Breast epithelium (tissue), 4 donors: ENCODE data around the gene FRY. TPM values are rescaled to one million over a fixed set of nuclear protein-coding genes. Genes with fewer than 3 reads are reported as not detected.

ENCODE experiments used
- DNase-seq, 2 donors: peaks; one replicate each; pipeline ENCODE4 v3.0.0-alpha.2; 2019; ENCODE audit warnings: low spot score in 2 of 2
- H3K27ac ChIP-seq, 2 donors: fragments of 200-600 bp; sonication (generic) in 1 of 2; one replicate each; pipeline ENCODE4 v1.5.1; 2016 to 2019; ENCODE audit warnings: mild to moderate bottlenecking in 1 of 2
- H3K27me3 ChIP-seq, 2 donors: fragments of 200-600 bp; sonication (generic) in 1 of 2; one replicate each; pipeline versions ENCODE4 v1.5.1 to v1.6.0; 2017 to 2019; ENCODE audit warnings: control low read depth in 1 of 2, mild to moderate bottlenecking in 1 of 2
- H3K36me3 ChIP-seq: fragments of 200-600 bp; one replicate; pipeline ENCODE4 v1.5.1; 2019
- H3K4me1 ChIP-seq, 2 donors: fragments of 200-600 bp; sonication (generic); one replicate each; pipeline ENCODE4 v1.5.1; 2016 to 2019; ENCODE audit warnings: control low read depth in 1 of 2
- H3K4me3 ChIP-seq, 3 donors: fragments of 200-600 bp; sonication (generic); 1 replicate in 2 of 3; 2 replicates in 1 of 3; pipeline ENCODE4 v1.5.1; 2016 to 2019; ENCODE audit warnings: mild to moderate bottlenecking in 3 of 3, moderate library complexity in 2 of 3
- H3K9me3 ChIP-seq, 2 donors: fragments of 200-600 bp; sonication (generic) in 1 of 2; one replicate each; pipeline ENCODE4 v1.5.1; 2016 to 2019; ENCODE audit warnings: control low read depth in 1 of 2
- POLR2A ChIP-seq: fragments of 450-650 bp; IDR thresholded peaks from one replicate; pipeline ENCODE4 v1.6.1; 2016; ENCODE audit warnings: antibody characterized with exemption, mild to moderate bottlenecking, moderate library complexity
- POLR2AphosphoS5 ChIP-seq, 3 donors: sonication (generic); formaldehyde crosslinking; IDR thresholded peaks; one replicate each; pipeline ENCODE4 v1.6.1; 2017; ENCODE audit warnings: antibody characterized with exemption in 3 of 3
- intact Hi-C: fragments of 100-400 bp; cut with DNase I; formaldehyde crosslinking; loops from one replicate; pipeline ENCODE4 v1.15.1; 2023; ENCODE audit warnings: low total_unique reads
- total RNA-seq, 3 donors: library from RNA; depleted of rRNA; stranded (reverse); fragments of >200 nt; gene quantifications; one replicate each; pipeline ENCODE4 v1.1.0, GENCODE V29; 2016
- TF ChIP-seq, protein P1 (sequence below), 3 donors: fragments of 450-650 bp; IDR thresholded peaks; one replicate each; pipeline ENCODE4 v1.5.1; 2016 to 2017; ENCODE audit warnings: antibody characterized with exemption in 3 of 3, mild to moderate bottlenecking in 3 of 3, moderate library complexity in 3 of 3

FRY gene
- total RNA-seq, 3 donors from 2014 or later = 41.0 to 52.8 (median 46.4) TPM

GRCh38 chr13:32213626-32214025, 182.1 kb downstream of the FRY start:
- DNase-seq = no peak
- intact Hi-C loops = no loop called here
- no peaks in the 10 kb centered on the region for H3K27me3 ChIP-seq
- no peak overlapping the region for H3K4me3 ChIP-seq
- TF ChIP-seq, protein P1, sequence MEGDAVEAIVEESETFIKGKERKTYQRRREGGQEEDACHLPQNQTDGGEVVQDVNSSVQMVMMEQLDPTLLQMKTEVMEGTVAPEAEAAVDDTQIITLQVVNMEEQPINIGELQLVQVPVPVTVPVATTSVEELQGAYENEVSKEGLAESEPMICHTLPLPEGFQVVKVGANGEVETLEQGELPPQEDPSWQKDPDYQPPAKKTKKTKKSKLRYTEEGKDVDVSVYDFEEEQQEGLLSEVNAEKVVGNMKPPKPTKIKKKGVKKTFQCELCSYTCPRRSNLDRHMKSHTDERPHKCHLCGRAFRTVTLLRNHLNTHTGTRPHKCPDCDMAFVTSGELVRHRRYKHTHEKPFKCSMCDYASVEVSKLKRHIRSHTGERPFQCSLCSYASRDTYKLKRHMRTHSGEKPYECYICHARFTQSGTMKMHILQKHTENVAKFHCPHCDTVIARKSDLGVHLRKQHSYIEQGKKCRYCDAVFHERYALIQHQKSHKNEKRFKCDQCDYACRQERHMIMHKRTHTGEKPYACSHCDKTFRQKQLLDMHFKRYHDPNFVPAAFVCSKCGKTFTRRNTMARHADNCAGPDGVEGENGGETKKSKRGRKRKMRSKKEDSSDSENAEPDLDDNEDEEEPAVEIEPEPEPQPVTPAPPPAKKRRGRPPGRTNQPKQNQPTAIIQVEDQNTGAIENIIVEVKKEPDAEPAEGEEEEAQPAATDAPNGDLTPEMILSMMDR (IDR thresholded peaks at IDR 0.05) = no peak
- TF ChIP-seq POLR2AphosphoS5 (IDR thresholded peaks at IDR 0.05) = no peak
- TF ChIP-seq POLR2A = no peak
- no peaks in the 10 kb centered on the region for H3K9me3 ChIP-seq
- H3K36me3 ChIP-seq = no peaks in the 10 kb centered on the region
- H3K27ac ChIP-seq = no peak overlapping the region
- no peaks in the 10 kb centered on the region for H3K4me1 ChIP-seq

DNA sequence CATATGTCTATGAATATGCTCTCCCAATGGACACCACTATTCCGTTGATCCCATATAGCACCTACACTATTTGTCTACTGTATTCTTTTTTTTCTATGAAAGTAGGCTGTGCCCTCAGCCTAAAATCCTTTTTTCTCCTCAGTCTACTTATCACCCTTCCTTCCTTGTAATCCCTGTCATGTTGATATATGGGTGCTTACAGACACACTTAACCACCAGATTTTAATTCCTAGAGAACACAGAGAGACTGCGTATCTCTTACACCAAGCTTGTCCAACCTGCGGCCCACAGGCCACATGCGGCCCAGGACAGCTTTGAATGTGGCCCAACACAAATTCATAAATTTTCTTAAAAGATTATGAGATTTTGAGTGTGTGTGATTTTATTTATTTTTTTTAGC, 182.5 kb downstream of the FRY start:
- Histone ChIP-seq H3K4me3 (no peak overlapping the region), H3K27ac (no peak overlapping the region), H3K27me3 (no peaks in the 10 kb centered on the region), H3K4me1 (no peaks in the 10 kb centered on the region), H3K9me3 (no peaks in the 10 kb centered on the region), H3K36me3 (no peaks in the 10 kb centered on the region)
- intact Hi-C loops = no loop called here
- TF ChIP-seq POLR2A = no peak
- TF ChIP-seq, protein P1 (IDR thresholded peaks at IDR 0.05) = no peak
- TF ChIP-seq POLR2AphosphoS5 (IDR thresholded peaks at IDR 0.05) = no peak
- DNase-seq = no peak

DNA sequence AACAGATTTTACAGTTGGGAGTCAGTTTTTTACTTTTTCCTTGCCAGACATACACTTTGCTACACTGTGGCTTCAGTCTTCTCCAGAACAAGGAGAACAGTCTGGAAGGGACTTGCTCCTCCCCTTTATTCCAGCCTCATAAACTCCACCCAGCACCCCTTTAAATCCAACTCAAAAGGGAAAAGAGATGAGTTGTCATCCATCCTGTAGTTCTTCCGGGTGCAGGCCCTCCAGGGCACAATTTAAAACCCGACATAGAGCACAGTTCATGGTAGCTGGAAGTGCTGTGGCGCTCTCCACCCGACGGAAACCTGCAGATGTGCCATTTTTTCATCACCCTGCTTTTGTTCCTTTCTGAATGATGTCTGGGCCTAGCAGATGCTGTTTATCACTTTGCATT, 184.7 kb downstream of the FRY start:
- TF ChIP-seq POLR2A = no peak
- TF ChIP-seq, protein P1 (IDR thresholded peaks at IDR 0.05) = no peak
- TF ChIP-seq POLR2AphosphoS5 (IDR thresholded peaks at IDR 0.05) = no peak

GRCh38 chr13:32222046-32222676, 190.6 kb downstream of the FRY start:
- Histone ChIP-seq H3K27me3 (no peaks in the 10 kb centered on the region), H3K36me3 (no peaks in the 10 kb centered on the region), H3K27ac (no peak overlapping the region), H3K4me1 (no peaks in the 10 kb centered on the region), H3K9me3 (no peaks in the 10 kb centered on the region), H3K4me3 (no peak overlapping the region)
- intact Hi-C loops = no loop called here
- TF ChIP-seq, protein P1 (IDR thresholded peaks at IDR 0.05) = no peak
- TF ChIP-seq POLR2A = no peak
- TF ChIP-seq POLR2AphosphoS5 (IDR thresholded peaks at IDR 0.05) = no peak
- DNase-seq = no peak

More for the DNA sequence above, 184.7 kb downstream of the FRY start:
- intact Hi-C loops = no loop called here
- no peaks in the 10 kb centered on the region for H3K9me3 ChIP-seq
- no peaks in the 10 kb centered on the region for H3K27me3 ChIP-seq
- DNase-seq = no peak
- no peak overlapping the region for H3K4me3 ChIP-seq
- H3K4me1 ChIP-seq = no peaks in the 10 kb centered on the region
- H3K27ac ChIP-seq = no peak overlapping the region
- H3K36me3 ChIP-seq = no peaks in the 10 kb centered on the region

- H3K36me3 ChIP-seq = no peaks in the 10 kb centered on the region
Measured at GRCh38 chr13:32224916-32225315, 193.3 kb downstream of the FRY start.

More at GRCh38 chr13:32224916-32225315, 193.3 kb downstream of the FRY start:
- no peaks in the 10 kb centered on the region for H3K9me3 ChIP-seq
- H3K4me3 ChIP-seq = no peak overlapping the region
- H3K4me1 ChIP-seq = no peaks in the 10 kb centered on the region
- DNase-seq = no peak
- intact Hi-C loops = no loop called here
- no peak overlapping the region for H3K27ac ChIP-seq
- no peaks in the 10 kb centered on the region for H3K27me3 ChIP-seq
- TF ChIP-seq POLR2A = no peak
- TF ChIP-seq POLR2AphosphoS5 (IDR thresholded peaks at IDR 0.05) = no peak
- TF ChIP-seq, protein P1 (IDR thresholded peaks at IDR 0.05) = no peak
